ENCODE results near the gene CDYL2. TPM values are rescaled to one million over a fixed set of nuclear protein-coding genes. Genes with fewer than 3 reads are reported as not detected.

Gene CDYL2
- total RNA-seq, 2 donors from 2014 or later = 4.6 to 20.4 TPM

DNA sequence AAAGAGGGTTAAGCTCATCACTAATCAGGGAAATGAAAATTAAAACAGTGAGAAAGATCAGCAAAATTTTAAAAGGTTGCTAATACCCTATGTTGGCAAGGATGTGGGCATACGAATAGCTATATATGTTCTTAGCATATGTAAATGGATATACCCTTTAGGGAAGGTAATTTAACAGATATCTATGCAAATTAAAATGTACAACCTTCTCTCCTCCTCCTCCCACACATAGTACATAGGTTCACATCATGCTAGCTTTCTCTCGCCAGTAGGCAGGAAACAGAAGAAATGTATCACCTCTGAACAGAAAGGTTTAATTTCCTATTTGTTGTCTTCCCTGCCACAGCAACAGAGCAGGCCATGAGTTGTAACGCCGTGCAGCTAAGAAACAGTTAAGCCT is 103.8 kb downstream of the CDYL2 start:
- no peaks in the 10 kb centered on the region for H3K36me3 ChIP-seq
- ATAC-seq (ENCODE audit: insufficient number of reproducible peaks, low FRiP score, low read depth) (no peak), DNase-seq (ENCODE audit: low spot score) (no peak)
- H3K4me1 ChIP-seq (ENCODE audit: control insufficient read depth in 1 of 2, low read depth in 2 of 2) = no peaks in the 10 kb centered on the region
- TF ChIP-seq, protein P1, sequence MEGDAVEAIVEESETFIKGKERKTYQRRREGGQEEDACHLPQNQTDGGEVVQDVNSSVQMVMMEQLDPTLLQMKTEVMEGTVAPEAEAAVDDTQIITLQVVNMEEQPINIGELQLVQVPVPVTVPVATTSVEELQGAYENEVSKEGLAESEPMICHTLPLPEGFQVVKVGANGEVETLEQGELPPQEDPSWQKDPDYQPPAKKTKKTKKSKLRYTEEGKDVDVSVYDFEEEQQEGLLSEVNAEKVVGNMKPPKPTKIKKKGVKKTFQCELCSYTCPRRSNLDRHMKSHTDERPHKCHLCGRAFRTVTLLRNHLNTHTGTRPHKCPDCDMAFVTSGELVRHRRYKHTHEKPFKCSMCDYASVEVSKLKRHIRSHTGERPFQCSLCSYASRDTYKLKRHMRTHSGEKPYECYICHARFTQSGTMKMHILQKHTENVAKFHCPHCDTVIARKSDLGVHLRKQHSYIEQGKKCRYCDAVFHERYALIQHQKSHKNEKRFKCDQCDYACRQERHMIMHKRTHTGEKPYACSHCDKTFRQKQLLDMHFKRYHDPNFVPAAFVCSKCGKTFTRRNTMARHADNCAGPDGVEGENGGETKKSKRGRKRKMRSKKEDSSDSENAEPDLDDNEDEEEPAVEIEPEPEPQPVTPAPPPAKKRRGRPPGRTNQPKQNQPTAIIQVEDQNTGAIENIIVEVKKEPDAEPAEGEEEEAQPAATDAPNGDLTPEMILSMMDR (IDR thresholded peaks at IDR 0.05) = no peak
- no peak overlapping the region for H3K4me3 ChIP-seq
- H3K27me3 ChIP-seq (replicated peaks; ENCODE audit: insufficient read depth) = no peaks in the 10 kb centered on the region
- no peaks in the 10 kb centered on the region for H3K9me3 ChIP-seq
- H3K27ac ChIP-seq = no peak overlapping the region

DNA sequence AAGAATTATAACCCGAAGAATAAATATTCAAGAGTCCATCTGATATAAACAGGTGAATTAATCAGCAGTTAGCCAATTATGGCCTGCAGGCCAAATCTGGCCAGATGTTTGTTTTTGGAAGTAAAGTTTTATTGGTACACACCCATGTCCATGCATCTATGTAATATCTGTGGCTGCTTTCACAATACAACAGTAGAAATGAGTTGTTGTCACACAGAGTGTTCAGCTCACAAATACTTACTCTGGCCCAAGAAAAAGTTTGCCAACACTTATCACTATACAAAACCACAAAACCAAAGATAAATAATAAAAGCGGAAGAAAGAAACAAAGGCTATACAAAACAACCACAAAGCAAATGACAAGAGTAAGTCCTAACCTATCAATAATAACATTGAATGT is 109.4 kb downstream of the CDYL2 start:
- Histone ChIP-seq H3K27ac (no peak overlapping the region), H3K36me3 (no peaks in the 10 kb centered on the region), H3K27me3 (replicated peaks; ENCODE audit: insufficient read depth) (no peaks in the 10 kb centered on the region), H3K9me3 (no peaks in the 10 kb centered on the region), H3K4me3 (no peak overlapping the region), H3K4me1 (ENCODE audit: control insufficient read depth in 1 of 2, low read depth in 2 of 2) (no peaks in the 10 kb centered on the region)
- ATAC-seq (ENCODE audit: insufficient number of reproducible peaks, low FRiP score, low read depth) = no peak
- DNase-seq (ENCODE audit: low spot score) = no peak
- TF ChIP-seq, protein P1 (IDR thresholded peaks at IDR 0.05) = no peak

DNA sequence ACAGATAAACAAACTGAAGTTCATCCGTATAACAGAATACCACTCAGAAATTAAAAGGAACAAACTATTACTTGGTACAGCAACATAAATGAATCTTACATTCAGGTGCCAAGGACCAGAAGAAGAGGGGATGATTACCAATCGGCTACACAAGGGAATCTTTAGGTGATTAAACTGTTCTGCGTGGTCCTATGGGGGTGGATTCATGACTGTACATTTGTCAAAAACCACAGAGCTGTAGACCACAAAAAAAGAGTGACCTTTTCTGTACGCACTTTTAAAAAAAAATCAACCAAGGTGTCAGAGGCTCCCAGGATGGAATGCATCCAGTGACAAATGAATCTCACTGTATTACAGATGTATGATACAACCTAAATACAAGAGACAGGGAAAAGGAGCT is 110.8 kb downstream of the CDYL2 start:
- no peak for DNase-seq (ENCODE audit: low spot score)

DNA sequence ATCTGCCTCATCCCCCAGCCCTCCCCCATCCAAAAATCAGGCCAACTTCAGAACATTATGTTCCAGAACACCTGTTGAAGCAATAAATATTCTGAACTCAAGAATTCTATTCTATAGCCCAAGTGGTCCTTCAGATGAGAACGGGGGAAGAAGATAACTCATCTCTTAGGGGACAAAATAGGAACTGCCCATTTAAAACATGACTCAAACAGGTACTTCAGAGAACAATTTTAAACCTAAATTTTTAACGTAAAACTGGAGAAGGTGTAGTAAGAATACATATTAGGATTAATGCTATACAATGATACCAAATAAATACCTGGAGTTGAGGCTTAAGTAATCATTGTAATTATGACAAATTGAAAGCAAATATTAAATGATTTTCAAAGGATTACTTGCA is 112.1 kb downstream of the CDYL2 start:
- ATAC-seq (ENCODE audit: insufficient number of reproducible peaks, low FRiP score, low read depth) (no peak), DNase-seq (ENCODE audit: low spot score) (no peak)
- Histone ChIP-seq H3K27ac (no peak overlapping the region), H3K4me1 (ENCODE audit: control insufficient read depth in 1 of 2, low read depth in 2 of 2) (no peaks in the 10 kb centered on the region), H3K27me3 (replicated peaks; ENCODE audit: insufficient read depth) (no peaks in the 10 kb centered on the region), H3K36me3 (no peaks in the 10 kb centered on the region), H3K4me3 (no peak overlapping the region), H3K9me3 (no peaks in the 10 kb centered on the region)
- TF ChIP-seq, protein P1 (IDR thresholded peaks at IDR 0.05) = no peak

More for the DNA sequence above, 110.8 kb downstream of the CDYL2 start:
- TF ChIP-seq, protein P1 (IDR thresholded peaks at IDR 0.05) = no peak
- H3K27ac ChIP-seq = no peak overlapping the region
- no peak for ATAC-seq (ENCODE audit: insufficient number of reproducible peaks, low FRiP score, low read depth)
- H3K4me3 ChIP-seq = no peak overlapping the region
- no peaks in the 10 kb centered on the region for H3K27me3 ChIP-seq (replicated peaks; ENCODE audit: insufficient read depth)
- no peaks in the 10 kb centered on the region for H3K36me3 ChIP-seq
- H3K4me1 ChIP-seq (ENCODE audit: control insufficient read depth in 1 of 2, low read depth in 2 of 2) = no peaks in the 10 kb centered on the region
- H3K9me3 ChIP-seq = no peaks in the 10 kb centered on the region

DNA sequence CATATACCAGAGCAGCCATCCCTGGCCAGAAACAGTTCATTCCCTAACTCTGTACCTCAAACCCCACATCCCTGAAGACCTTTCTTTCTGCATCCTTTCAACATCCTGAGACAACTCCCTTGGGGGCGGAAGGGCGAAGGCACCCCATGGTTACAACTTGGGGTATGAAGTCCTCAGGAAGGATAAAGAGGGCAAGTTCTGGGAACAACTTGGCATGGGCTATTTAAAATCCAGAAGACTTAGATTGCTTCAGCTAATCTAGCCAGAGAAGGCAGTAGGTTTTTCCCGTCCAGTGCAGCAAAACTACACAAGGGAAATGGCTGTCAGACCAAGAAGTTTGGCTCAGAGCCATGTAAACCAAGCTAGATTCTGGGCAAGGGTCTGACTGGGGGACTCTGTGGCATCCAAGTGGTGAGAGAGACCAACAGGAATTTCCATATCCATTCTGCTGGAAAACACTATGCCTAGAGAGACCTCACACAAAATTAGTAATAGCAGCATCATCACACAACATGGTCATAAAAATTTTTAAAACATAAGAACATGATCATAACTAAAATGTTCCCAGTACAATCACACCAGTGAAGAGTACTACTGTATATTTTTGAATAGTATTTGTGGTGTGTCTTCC is 113.2 kb downstream of the CDYL2 start:
- DNase-seq (ENCODE audit: low spot score) = no peak
- H3K4me1 ChIP-seq (ENCODE audit: control insufficient read depth in 1 of 2, low read depth in 2 of 2) = no peaks in the 10 kb centered on the region
- TF ChIP-seq, protein P1 (IDR thresholded peaks at IDR 0.05) = no peak
- ATAC-seq (ENCODE audit: insufficient number of reproducible peaks, low FRiP score, low read depth) = no peak
- H3K9me3 ChIP-seq = no peaks in the 10 kb centered on the region
- no peak overlapping the region for H3K4me3 ChIP-seq
- no peaks in the 10 kb centered on the region for H3K36me3 ChIP-seq
- H3K27ac ChIP-seq = no peak overlapping the region
- no peaks in the 10 kb centered on the region for H3K27me3 ChIP-seq (replicated peaks; ENCODE audit: insufficient read depth)

Measured in thoracic aorta (tissue), 2 donors.